GM19395 (cell line): Measurements from ENCODE around the gene NPM1.
"Not testable (repeated sequence)": the region's sequence is repeated elsewhere in the genome, so short reads cannot be mapped to it uniquely, and the experiment has no call there.

ENCODE experiments used
- ATAC-seq: cut with Tn5 transposase; IDR thresholded peaks from one replicate; pipeline ENCODE4 v1.9.1; 2021; ENCODE audit warnings: mild to moderate bottlenecking, moderate library complexity; ENCODE audit not compliant: unreplicated experiment

Gene NPM1, protein sequence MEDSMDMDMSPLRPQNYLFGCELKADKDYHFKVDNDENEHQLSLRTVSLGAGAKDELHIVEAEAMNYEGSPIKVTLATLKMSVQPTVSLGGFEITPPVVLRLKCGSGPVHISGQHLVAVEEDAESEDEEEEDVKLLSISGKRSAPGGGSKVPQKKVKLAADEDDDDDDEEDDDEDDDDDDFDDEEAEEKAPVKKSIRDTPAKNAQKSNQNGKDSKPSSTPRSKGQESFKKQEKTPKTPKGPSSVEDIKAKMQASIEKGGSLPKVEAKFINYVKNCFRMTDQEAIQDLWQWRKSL

DNA sequence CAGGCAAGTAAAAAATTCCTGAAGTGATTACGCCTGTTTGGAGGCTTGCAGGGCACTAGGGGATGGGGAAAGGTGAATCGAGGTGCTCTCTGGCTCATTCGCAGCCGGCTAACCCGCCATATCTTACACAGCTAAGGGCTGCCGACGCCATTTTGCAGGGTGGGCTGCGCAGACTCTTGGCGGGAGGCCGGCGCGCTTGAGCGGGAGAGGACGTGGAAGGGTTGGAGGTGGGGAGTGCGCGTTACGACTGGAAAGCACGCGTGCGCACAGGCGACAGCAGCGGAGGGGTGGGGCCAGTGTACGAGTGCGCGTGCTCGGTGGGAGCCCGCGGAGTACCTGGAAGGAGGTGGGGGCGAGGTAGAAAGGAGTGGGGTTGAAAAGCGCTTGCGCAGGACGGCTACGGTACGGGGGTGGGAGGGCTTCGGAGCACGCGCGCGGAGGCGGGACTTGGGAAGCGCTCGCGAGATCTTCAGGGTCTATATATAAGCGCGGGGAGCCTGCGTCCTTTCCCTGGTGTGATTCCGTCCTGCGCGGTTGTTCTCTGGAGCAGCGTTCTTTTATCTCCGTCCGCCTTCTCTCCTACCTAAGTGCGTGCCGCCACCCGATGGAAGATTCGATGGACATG lies at the start of gene NPM1:
TSS of gene NPM1 (plus strand) at position 505 of the 625 bp plus-strand sequence. CDS start at position 605, 100 bp downstream.
- ATAC-seq, result peak; percentile 80

DNA sequence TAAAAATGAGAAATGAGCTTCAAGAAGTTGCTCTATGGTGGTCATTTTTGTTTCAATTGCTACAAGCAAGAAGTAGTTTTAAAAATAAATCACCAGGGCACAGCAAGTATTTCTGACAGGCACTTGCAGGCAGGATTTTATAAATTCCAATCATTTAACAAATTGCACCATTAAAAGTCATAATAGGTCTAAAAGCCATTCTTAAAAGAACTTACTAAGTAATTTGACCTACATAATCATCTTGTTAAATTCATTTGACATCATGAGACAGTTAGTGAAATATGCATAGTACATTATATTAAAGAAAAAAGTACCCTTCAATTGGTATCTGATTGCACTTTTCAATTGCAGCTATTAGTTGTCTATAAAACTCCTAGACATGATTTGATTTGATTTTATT lies 47.6 kb upstream of the NPM1 start:
- no peak for ATAC-seq

DNA sequence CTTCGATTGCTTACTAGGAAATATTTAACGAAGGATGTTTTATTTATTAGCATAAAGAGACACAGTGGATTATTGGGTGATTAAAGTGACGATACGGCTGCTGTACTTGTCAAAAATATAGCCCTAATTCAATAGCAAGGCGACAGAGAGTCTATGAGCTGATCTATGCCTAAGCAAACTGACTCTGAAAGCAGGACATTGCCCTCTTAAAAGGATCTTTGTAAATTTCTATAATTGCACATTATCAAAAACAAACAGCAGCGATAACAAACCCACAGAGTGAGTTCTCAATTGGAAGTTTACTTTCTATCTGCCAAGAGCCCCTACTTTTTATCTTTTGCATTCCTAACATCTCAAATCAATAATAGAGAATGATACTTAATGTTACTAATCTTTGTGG lies 47.2 kb upstream of the NPM1 start:
- ATAC-seq, result no peak

DNA sequence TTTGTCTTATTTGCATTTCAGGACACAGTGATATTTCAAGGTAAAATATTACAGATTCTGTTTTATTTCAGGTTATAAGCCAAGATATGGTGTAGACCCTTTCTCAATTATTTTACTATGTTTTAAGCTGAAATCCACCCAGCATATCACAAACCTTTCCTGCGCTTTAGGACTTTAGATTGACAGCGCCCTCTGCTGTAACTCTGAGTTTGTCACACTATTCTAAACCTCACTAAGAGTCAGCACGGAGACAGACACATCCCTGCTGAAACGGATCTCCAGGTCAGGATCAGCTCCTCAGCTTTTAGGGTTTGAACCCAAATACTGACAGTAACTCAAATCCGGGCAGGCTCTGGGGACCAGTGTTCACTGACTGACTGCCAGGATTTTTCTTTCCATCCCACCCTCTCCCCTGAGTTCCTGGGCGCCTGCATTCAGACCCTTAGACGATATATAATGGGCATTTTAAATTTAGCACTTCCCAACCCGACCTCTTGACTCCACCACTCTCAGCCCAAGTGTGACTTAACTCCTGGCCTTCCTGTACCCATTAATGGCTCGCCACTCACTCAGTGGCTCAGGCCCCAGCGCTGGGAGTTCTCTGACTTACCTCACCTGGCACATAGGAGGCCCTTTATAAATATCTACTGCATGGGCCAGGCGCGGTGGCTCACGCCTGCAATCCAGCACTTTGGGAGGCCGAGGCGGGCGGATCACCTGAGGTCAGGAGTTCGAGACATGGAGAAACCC lies 45.1 kb upstream of the NPM1 start:
- ATAC-seq, result peak; percentile 67

DNA sequence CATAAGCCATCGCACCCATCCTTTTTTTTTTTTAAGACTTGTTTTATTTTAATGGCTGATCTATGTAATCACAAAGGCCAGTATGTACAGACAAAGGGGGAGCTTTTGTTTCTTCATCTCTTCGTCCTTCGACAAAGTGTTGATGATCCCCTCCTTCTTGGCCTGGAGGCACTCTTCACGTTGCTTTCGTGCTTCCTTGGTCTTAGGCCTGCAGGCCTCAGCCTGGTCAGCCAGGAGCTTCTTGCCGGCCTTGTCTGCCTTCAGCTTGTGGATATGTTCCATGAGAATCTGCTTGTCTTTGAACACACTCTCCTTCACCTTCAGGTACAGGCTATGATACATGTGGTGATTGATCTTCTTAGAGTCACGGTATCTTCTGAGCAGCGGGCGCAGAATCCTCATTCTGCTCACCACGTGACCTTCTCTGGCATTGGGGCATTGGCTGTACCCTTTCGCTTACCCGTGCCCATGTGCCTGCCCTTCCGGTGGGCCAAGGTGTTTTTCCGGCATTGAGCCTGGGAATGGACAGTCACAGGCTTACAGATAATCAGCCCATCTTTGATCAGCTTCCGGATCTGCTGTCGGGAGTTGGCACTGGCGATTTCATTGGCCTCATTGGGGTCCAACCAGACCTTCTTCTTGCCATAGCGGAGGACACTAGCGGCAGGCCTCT lies 42.6 kb upstream of the NPM1 start:
- no peak for ATAC-seq

DNA sequence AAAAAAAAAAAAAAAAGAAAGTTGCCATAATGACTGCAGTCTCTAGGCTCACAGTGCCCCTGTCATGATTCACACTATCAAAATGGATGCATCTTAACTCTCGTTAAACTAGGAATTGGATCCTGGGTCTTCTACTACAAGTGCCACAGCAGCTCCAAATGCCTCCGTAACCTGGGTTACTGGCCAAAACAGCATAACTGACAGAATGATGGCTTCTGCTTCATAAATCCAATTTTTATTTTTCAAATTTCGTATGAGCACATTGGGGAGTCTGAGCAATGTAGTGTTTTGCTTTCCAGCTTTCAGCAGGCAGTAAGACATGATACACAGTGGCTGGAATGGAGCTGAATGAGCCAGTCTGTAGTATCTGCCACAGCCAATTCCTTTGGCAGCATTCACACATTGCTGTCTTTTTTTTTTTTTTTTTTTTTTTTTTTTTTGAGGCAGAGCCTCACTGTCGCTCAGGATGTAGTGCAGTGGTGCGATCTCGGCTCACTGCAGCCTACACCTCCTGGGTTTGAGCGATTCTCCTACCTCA lies 36.0 kb upstream of the NPM1 start:
- ATAC-seq, result no peak

DNA sequence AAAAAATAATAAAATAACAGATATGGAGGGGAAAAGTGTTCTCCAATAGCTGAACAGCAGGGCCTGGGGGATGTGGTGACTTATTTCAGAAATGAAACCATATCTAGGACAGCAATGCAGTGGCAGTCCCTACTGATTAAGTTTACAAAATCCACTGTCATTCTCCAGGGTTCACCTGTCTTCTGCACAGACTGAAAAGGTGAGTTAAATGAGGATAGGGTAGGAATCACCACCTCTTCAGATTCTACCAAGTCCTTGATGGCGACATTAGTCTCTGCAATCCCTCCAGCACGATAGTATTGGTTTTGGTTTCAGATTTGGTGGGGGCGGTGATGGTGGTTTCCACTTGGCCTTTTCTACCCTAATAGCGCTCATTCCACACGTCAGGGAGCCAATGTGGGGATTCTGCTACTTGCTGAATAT lies 32.3 kb upstream of the NPM1 start:
- peak; percentile 97 for ATAC-seq

DNA sequence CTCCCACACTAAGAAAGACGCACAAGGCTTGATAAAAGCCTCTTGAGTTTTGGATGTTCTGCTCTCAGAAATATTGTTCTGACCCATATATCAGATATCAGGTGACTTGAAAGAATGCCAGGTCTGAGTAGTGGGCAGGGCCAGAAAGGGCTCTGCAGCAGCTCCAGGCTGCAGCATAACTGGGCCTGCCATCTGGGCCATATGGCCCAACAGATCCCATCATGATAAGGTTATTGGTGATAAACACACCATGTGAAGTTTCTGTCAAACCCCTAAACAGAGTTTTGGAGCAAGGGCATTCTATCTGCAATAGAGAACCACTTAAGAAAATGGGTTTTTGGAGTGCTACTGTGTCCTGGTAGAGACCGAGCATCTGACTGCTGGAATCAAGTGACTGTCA lies 29.8 kb upstream of the NPM1 start:
- no peak for ATAC-seq

DNA sequence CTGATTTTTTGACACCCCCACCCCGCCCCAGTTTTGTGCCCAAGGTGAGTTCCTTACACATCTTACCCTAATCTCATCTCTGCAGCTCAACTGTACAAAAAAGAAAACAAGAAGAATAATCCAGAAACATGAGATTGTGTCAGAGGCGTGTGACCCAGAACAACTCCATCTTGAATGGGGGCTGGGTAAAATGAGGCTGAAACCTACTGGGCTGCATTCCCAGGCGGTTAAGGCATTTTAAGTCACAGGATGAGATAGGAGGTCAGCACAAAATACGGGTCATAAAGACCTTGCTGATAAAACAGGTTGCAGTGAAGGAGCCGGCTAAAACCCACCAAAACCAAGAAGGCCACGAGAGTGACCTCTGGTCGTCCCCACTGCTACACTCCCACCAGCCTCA lies 26.5 kb upstream of the NPM1 start:
- ATAC-seq, result not testable (repeated sequence)

DNA sequence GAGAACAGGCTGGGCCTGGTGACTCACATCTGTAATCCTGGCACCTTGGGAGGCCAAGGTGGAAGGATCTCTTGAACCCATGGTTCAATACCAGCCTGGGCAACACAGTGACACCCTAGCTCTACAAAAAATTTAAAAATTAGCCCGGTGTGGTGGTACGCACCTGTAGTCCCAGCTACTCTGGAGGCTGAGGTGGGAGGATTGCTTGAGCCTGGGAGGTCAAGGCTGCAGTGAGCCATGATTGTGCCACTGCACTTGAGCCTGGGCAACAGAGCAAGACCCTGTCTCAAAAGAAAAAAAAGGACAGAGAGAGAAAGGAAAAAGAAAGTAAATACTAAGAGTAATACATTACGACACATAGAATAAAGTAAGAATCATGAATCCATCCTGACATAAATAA lies 24.4 kb upstream of the NPM1 start:
- ATAC-seq, result not testable (repeated sequence)

DNA sequence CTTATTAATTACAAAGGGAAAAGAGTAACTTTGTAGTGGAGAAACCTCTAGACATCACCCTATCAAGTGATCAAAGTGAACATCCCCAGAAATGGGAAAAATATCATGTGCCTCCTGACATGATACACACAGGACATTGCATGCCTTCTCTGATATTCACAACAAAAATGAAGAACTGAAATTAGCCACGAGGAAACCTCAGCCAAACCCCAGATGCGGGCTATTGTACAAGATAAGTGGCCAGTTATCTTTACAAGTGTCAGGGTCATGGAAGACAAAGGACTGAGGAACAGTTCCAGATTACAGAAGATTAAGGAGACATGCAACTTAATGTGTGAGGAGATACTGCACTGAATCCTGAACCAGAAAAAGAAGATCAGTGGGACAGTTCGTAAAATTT lies 23.8 kb upstream of the NPM1 start:
- ATAC-seq, result peak; percentile 81

DNA sequence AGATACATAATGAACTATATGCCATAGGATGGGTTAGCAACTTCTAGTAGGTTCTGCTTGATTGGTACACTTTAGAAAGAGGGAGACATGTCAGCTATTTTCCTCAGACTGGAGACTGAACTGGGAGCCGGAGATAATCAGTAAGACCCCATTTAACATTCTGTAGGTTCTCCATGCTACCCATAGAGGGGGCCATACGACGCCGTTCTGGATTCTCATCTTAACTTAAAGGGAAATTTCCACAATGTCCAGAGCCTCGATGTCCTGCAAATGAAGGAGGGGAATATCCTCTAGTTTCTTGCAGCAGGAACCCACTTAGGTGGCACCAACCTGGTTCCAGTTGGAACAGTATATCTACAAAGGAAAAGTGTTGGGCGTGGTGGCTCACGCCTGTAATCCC lies 22.3 kb upstream of the NPM1 start:
- ATAC-seq, result no peak

DNA sequence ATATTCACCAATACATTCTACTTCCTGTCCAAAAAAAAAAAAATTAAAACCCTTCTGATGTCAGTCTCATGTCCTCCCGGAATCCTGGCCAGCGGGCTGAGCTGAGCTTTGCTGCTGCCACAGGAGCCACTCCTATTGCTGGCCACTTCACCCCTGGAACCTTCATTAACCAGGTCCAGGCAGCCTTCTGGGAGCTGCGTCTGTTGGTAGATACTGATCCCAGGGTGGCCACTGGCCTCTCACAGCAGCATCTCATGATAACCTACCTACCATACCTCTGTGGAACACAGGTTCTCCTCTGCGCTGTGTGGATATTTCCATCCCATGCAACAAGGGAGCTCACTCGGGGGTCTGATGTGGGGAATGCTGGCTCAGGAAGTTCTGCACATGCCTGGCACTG lies 21.0 kb upstream of the NPM1 start:
- ATAC-seq, result no peak

DNA sequence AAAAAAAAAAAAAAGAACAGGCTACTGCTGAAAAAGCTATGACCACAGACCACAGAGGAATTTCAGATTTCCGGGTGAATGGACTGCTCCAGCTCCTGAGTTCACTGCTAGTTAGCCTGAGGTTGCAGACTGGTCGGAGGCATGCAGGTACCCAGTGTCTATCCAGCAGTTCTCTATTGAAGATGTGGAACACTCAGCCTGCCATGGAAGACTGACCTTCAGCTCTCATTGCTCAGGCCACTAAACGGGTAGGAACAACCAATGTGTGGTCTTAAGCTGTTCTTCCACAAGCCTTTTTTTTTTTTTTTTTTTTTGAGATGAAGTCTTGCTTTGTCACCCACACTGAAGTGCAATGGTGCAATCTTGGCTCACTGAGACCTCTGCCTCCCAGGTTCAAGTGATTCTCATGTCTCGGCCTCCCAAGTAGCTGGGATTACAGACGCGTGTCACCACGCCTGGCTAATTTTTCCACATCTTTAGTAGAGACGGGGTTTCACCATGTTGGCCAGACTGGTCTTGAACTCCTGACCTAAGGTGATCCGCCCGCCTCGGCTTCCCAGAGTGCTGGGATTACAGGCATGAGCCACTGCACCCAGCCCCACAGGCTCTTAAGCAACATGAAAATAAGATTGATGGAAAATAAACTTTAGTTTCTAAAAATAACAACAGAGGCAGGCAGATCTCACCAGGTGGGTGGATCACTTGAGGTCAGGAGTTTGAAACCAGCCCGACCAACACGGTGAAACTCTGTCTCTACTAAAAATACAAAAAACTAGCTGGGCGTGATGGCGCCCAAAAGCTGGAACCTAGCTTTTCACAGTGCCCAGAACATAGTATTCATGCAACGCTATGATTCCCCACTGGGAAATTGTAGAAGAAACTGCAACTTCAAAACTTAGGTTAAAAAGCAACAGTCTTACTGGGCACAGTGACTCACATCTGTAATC lies 20.0 kb upstream of the NPM1 start:
- ATAC-seq, result peak; percentile 59

DNA sequence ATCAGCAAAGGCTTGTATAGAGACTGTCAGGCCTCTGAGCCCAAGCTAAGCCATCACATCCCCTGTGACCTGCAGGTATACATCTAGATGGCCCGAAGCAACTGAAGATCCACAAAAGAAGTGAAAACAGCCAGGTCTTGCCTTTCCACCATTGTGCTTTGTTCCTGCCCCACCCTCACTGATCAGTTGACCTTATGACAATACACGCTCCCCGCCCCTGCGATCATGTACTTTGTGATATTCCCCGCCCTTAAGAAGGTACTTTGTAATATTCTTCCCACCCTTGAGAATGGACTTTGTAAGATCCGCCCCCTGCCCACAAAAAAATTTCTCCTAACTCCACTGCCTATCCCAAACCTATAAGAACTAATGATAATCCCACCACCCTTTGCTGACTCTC lies 18.6 kb upstream of the NPM1 start:
- ATAC-seq, result no peak

DNA sequence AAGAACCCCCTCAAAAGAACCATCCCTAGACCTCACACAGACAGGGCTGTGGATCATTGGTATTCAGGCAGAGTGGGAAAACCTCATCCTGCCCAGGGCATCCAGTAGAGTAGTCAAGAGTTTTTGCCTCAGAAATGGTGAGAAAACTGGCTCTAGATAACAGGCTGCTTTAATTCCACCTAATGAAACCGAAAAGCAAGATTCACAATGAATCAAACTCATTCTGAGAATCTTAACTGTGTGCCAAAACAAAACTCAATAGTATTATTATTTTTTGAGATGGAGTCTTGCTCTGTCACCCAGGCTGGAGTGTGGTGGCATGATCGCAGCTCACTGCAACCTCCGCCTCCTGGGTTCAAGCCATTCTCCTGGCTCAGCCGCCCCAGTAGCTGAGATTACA lies 17.8 kb upstream of the NPM1 start:
- no peak for ATAC-seq

DNA sequence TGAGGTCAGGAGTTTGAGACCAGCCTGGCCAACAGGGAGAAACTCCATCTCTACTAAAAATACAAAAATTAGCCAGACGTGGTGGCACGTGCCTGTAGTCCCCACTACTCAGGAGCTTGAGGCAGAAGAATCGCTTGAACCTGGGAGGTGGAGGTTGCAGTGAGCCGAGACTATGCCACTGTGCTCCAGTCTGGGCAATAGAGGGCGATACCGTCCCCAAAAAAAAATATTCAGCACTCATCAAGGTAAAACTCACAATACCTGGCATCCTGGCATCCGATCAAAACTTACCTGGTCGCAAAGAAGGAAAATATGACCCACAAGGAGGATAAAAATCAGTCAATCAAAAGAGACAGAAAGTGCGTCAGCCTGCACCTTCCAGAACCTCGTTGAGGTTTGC lies 16.8 kb upstream of the NPM1 start:
- ATAC-seq, result not testable (repeated sequence)

DNA sequence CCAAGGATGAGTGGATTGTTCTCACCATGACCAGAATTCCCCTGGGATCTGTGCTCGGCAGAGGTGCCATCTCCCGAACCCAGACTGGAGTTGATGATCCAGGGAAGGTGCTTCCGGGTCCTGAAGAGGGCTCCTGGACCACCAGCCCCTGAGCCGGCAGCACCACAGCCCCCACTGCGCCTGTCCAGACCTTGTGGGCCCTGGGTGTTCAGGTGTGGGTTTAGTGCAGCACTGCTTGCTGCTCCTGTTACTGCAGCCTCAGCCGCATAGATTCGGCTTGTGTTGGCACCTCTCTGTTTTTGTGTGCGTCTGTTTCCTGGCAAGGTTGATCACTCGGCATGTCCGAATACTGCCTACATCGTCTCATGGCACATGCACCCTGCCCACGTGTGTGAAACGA lies 16.3 kb upstream of the NPM1 start:
- no peak for ATAC-seq

DNA sequence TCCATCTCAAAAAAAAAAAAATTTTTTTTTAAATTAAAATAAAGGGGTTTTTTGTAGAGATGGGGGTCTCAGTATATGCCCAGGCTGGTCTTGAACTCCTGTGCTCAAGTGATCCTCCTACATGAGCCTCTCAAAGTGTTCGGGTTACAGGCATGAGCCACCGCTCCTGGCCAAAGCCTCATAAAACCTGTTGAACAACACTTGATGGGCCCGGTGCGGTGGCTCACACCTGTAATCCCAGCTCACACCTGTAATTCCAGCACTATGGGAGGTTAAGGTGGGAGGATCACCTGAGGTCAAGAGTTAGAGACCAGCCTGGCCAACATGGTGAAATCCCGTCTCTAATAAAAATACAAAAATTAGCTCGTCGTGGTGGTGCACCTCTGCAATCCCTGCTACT lies 7.7 kb upstream of the NPM1 start:
- ATAC-seq, result no peak

DNA sequence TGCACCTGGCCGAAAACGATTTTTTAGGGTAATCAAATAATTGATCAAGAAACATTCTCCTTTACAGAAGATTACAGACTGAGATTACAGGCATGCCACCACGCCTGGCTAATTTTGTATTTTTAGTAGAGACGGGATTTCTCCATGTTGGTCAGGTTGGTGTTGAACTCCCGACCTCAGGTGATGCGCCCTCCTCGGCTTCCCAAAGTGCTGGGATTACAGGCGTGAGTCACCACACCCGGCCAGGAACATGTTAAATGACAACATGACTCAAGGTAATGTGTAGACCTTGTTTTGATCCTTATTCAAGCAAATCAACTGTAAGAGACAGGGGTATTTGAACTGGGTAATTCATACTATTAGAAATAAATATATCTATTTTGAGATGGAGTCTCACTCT lies 3.2 kb upstream of the NPM1 start:
- not testable (repeated sequence) for ATAC-seq
